Thyroid gland (tissue), 4 donors: Measurements from ENCODE around the gene BLID. TPM values are rescaled to one million over a fixed set of nuclear protein-coding genes. Genes with fewer than 3 reads are reported as not detected.

ENCODE experiments used
- DNase-seq, 2 donors: peaks; one replicate each; pipeline ENCODE4 v3.0.0-alpha.2; 2019
- H3K27ac ChIP-seq, 3 donors: fragments of 200-600 bp; sonication (generic); 1 replicate in 2 of 3; 2 replicates in 1 of 3; pipeline ENCODE4 v1.5.1; 2016 to 2019; ENCODE audit warnings: mild to moderate bottlenecking in 1 of 3, moderate library complexity in 1 of 3
- H3K27me3 ChIP-seq: fragments of 200-600 bp; sonication (generic); one replicate; pipeline ENCODE4 v1.5.1; 2019
- H3K36me3 ChIP-seq, 2 donors: fragments of 200-600 bp; sonication (generic); one replicate each; pipeline ENCODE4 v1.5.1; 2016 to 2019
- H3K4me1 ChIP-seq, 2 donors: fragments of 200-600 bp; sonication (generic); one replicate each; pipeline ENCODE4 v1.5.1; 2017 to 2019
- H3K4me3 ChIP-seq, 3 donors: fragments of 200-600 bp; sonication (generic); replicated peaks in 1 of 3; 1 replicate in 2 of 3; 2 replicates in 1 of 3; pipeline ENCODE4 v1.5.1; 2016; ENCODE audit warnings: mild to moderate bottlenecking in 1 of 3
- H3K9me3 ChIP-seq: fragments of 200-600 bp; sonication (generic); one replicate; pipeline ENCODE4 v1.5.1; 2017
- POLR2A ChIP-seq, 2 donors: fragments of 450-650 bp; IDR thresholded peaks; one replicate each; pipeline ENCODE4 v1.6.1; 2017; ENCODE audit warnings: antibody characterized with exemption in 2 of 2, mild to moderate bottlenecking in 2 of 2, moderate library complexity in 1 of 2
- WGBS, 2 donors: methylation state at CpG; one replicate each; pipeline ENCODE4 v1.1.5; 2017; 5-methylcytosine and 5-hydroxymethylcytosine counted together
- intact Hi-C: fragments of 100-400 bp; cut with DNase I; formaldehyde crosslinking; loops from one replicate; pipeline ENCODE4 v1.15.1; 2023
- total RNA-seq, 4 donors: library from RNA; depleted of rRNA; stranded (reverse); fragments of >200 nt; gene quantifications; one replicate each; pipeline ENCODE4 v1.2.3, GENCODE V29; 2016
- TF ChIP-seq, protein P1 (sequence below), 6 experiments: fragments of 200-600 bp in 3 of 6; fragments of 450-650 bp in 3 of 6; sonication (generic) in 3 of 6; IDR thresholded peaks; one replicate each; pipeline ENCODE4 v1.5.1; 2016 to 2019; ENCODE audit warnings: antibody characterized with exemption in 6 of 6, mild to moderate bottlenecking in 2 of 6, inconsistent platforms in 1 of 6, moderate library complexity in 1 of 6

The BLID gene
- total RNA-seq, 4 donors from 2014 or later, result 4.8 to 11.5 (median 7.4) TPM

DNA sequence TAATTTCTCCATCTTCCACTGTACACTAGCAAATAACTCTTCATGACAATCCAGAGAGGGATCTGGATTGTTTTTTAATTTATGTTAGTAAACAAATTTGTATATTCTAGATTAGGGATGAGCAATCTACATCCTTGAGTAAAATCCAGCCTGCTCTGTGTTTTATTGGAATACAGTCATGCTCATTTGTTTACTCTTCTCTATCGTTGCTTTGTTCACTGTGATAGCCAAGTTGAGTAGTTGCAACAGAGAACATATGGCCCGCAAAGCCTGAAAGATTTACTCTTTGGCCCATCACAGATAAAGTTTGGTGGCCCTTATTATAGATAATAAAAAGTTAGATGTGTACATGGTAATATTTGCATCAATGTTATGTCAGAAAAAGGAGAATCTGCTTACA lies 6.2 kb upstream of the BLID start:
- intact Hi-C loops, result no loop called here
- no peaks in the 10 kb centered on the region for H3K36me3 ChIP-seq
- WGBS, 2 donors, result 88 to 90% methylated on average over 2 of the region's 2 CpGs
- H3K4me3 ChIP-seq, result no peak overlapping the region
- DNase-seq, result no peak
- no peak for TF ChIP-seq POLR2A (IDR thresholded peaks at IDR 0.05)
- TF ChIP-seq, protein P1, sequence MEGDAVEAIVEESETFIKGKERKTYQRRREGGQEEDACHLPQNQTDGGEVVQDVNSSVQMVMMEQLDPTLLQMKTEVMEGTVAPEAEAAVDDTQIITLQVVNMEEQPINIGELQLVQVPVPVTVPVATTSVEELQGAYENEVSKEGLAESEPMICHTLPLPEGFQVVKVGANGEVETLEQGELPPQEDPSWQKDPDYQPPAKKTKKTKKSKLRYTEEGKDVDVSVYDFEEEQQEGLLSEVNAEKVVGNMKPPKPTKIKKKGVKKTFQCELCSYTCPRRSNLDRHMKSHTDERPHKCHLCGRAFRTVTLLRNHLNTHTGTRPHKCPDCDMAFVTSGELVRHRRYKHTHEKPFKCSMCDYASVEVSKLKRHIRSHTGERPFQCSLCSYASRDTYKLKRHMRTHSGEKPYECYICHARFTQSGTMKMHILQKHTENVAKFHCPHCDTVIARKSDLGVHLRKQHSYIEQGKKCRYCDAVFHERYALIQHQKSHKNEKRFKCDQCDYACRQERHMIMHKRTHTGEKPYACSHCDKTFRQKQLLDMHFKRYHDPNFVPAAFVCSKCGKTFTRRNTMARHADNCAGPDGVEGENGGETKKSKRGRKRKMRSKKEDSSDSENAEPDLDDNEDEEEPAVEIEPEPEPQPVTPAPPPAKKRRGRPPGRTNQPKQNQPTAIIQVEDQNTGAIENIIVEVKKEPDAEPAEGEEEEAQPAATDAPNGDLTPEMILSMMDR (IDR thresholded peaks at IDR 0.05), result no peak
- H3K27ac ChIP-seq, result no peak overlapping the region
- no peaks in the 10 kb centered on the region for H3K4me1 ChIP-seq
- no peaks in the 10 kb centered on the region for H3K27me3 ChIP-seq
- no peaks in the 10 kb centered on the region for H3K9me3 ChIP-seq

DNA sequence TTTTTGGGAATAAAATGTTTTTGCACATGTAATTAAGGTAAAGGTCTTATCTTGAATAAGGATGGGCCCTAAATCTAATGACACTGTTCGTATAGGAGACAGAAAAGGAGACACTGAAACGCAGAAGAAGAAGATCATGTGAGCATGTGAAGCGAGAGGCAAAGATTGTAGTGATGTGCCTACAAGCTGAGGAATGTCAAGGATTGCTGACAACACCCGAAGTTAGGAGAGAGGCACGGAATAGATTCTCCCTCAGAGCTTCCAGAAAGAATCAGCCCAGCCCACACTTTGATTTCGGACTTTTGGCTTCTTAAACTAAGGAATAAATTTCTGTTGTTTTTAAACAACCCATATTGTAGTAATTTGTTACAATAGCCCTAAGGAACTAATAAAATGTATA lies 4.1 kb upstream of the BLID start:
- no peaks in the 10 kb centered on the region for H3K27me3 ChIP-seq
- peaks cover under 1 to 5% of the 10 kb centered on the region in 2 donors for H3K4me1 ChIP-seq
- no peak for DNase-seq
- no peaks in the 10 kb centered on the region for H3K9me3 ChIP-seq
- H3K27ac ChIP-seq, result no peak overlapping the region
- intact Hi-C loops, result no loop called here
- H3K36me3 ChIP-seq, result no peaks in the 10 kb centered on the region
- 90 to 92% methylated on average over 6 of the region's 6 CpGs for WGBS, 2 donors
- no peak overlapping the region for H3K4me3 ChIP-seq
- TF ChIP-seq, protein P1 (IDR thresholded peaks at IDR 0.05), result no peak
- no peak for TF ChIP-seq POLR2A (IDR thresholded peaks at IDR 0.05)

DNA sequence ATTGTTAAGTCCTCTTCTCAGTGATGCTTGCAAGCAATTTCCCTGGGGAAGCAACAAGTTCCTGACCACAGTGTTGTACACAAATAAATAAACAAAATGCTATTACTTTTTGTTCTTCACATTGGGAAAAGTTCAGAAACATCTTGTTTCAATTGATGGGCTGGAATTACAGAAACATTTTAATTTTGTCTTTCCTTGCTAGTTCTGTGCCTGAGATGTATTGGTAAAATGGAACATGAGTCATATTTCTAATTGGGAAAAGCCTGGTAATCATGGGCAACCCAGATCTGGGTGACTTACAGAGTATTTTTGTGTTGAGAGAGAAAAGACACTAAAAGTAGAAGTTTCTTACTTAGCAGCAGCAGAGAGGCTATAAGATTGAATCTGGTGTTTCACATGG lies 576 bp upstream of the BLID start:
- Histone ChIP-seq H3K4me1 (peaks cover 6 to 7% of the 10 kb centered on the region in 2 donors), H3K4me3 (no peak overlapping the region), H3K27ac (no peak overlapping the region), H3K27me3 (no peaks in the 10 kb centered on the region), H3K36me3 (no peaks in the 10 kb centered on the region), H3K9me3 (no peaks in the 10 kb centered on the region)
- TF ChIP-seq POLR2A (IDR thresholded peaks at IDR 0.05), result no peak
- TF ChIP-seq, protein P1 (IDR thresholded peaks at IDR 0.05), result no peak
- intact Hi-C loops, result no loop called here
- no peak for DNase-seq

DNA sequence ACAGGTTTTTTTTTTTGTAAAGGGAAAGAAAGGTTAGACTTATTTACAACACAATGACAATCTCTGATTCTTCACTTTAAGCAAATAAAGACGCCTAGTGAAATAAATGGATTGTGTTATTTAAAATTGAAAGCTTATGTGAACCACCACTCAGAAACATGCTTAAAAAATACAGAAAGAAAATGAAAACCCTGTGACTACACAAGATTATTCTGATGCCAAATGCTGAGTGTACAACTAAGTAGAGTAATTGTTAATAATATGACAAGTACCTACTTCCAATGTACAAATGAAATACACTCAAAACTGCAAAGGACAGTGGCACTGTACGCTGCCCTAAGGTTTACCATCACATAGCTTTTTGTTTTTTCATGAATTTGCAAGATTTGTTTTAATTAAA lies 1.0 kb downstream of the BLID start:
- no peak overlapping the region for H3K27ac ChIP-seq
- 83 to 89% methylated on average over 2 of the region's 2 CpGs for WGBS, 2 donors
- intact Hi-C loops, result loop anchor here (5.0 kb wide), 1 partner anchor 82 kb away; no protein-coding TSS in a partner anchor
- H3K36me3 ChIP-seq, result no peaks in the 10 kb centered on the region
- H3K4me3 ChIP-seq, result no peak overlapping the region
- TF ChIP-seq, protein P1 (IDR thresholded peaks at IDR 0.05), result no peak
- no peak for TF ChIP-seq POLR2A (IDR thresholded peaks at IDR 0.05)
- no peak for DNase-seq
- H3K9me3 ChIP-seq, result no peaks in the 10 kb centered on the region
- peaks cover 6 to 7% of the 10 kb centered on the region in 2 donors for H3K4me1 ChIP-seq
- H3K27me3 ChIP-seq, result no peaks in the 10 kb centered on the region

DNA sequence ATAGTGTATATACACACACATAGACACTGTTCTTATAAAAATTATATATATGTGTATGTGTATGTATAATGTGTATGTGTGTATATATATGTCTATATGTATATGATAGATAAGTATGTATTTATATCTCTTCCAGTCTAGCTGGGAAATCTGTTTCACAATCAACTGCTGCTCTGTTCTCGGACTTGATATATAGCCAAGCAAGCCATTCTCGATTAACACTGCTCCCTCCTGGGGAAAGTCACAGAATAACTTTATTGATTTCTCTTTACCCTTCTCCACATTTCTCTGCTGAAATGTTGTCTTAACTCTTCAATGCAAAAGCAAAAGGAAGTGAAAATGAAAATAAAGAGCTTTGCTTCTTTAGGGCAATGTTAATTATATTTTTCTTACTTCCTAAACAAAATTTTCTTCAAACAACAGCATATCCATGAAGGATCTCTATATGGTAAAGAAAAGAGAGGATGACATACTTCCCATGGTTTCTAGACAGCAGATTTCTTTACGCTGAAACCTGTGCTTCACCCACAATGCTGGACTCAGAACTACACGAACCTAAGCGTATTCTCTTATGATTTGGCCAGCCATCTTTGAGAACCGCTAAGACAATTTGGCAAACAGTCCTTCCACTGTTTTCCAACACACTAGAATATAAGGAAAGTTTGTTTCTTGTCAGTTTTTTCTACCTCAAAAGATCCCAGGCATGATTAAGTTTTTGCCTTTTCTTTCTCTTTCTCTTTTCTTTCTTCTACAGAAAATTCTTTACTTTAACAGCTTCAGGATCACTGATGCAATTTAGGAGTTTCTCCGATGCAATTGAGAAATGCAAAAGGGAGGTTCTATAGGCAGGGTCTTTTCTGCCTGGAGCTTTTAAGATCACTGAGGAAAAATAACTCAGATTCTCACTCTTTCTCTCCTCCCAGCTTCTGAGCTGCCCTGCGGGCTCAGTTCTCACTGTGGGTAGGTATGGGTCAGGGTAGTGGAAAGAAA lies 1.9 kb downstream of the BLID start:
- H3K9me3 ChIP-seq, result no peaks in the 10 kb centered on the region
- H3K4me3 ChIP-seq, result no peak overlapping the region
- no peak overlapping the region for H3K27ac ChIP-seq
- no peaks in the 10 kb centered on the region for H3K27me3 ChIP-seq
- WGBS, 2 donors, result 79 to 88% methylated on average over 8 of the region's 8 CpGs
- DNase-seq, result no peak
- H3K4me1 ChIP-seq, result peaks cover 6 to 7% of the 10 kb centered on the region in 2 donors
- intact Hi-C loops, result loop anchor here (5.0 kb wide), 1 partner anchor 83 kb away; no protein-coding TSS in a partner anchor
- TF ChIP-seq, protein P1 (IDR thresholded peaks at IDR 0.05), result no peak
- no peak for TF ChIP-seq POLR2A (IDR thresholded peaks at IDR 0.05)
- H3K36me3 ChIP-seq, result no peaks in the 10 kb centered on the region
